ENCODE measurements around the gene MFAP2. TPM values are rescaled to one million over a fixed set of nuclear protein-coding genes. Genes with fewer than 3 reads are reported as not detected.

Gene MFAP2
- total RNA-seq, 1 experiment from 2014 or later, result 22.7 TPM

GRCh38 chr1:16968372-16968771 is 12.0 kb downstream of the MFAP2 start:
- Mint-ChIP-seq H3K27ac (ENCODE audit: unreplicated experiment) (no peak overlapping the region), H3K9me3 (ENCODE audit: unreplicated experiment) (no peaks in the 10 kb centered on the region), H3K27me3 (ENCODE audit: insufficient read depth, unreplicated experiment) (no peaks in the 10 kb centered on the region), H3K36me3 (ENCODE audit: insufficient read depth, unreplicated experiment) (no peaks in the 10 kb centered on the region), H3K4me1 (ENCODE audit: low read depth, unreplicated experiment) (no peaks in the 10 kb centered on the region), H3K4me3 (ENCODE audit: unreplicated experiment) (no peak overlapping the region)
- no peaks in the 10 kb centered on the region for H3K27me3 ChIP-seq (replicated peaks; ENCODE audit: control insufficient read depth, insufficient read depth, low read length)
- DNase-seq, result no peak
- POLR2A ChIA-PET, result no interaction called here
- CTCF ChIA-PET, result no interaction called here
- H3K4me3 ChIP-seq (ENCODE audit: low read depth, low read length), result no peak overlapping the region
- no peaks in the 10 kb centered on the region for H3K9me3 ChIP-seq
- no TSS peak for BruUV-seq (replicated peaks)
- H3K36me3 ChIP-seq (ENCODE audit: control insufficient read depth, insufficient read depth, low read length), result no peaks in the 10 kb centered on the region
- TF ChIP-seq CTCF (IDR thresholded peaks at IDR 0.05; ENCODE audit: insufficient read depth in 1 of 2, low read depth in 1 of 2, low read length in 1 of 2, severe bottlenecking in 1 of 2, unreplicated experiment in 1 of 2), result no peak
- no peaks in the 10 kb centered on the region for H3K4me1 ChIP-seq
- intact Hi-C loops (cut with micrococcal nuclease; ENCODE audit: unreplicated experiment), result no loop called here

- Histone ChIP-seq H3K27me3 (replicated peaks; ENCODE audit: control insufficient read depth, insufficient read depth, low read length) (no peaks in the 10 kb centered on the region), H3K36me3 (ENCODE audit: control insufficient read depth, insufficient read depth, low read length) (no peaks in the 10 kb centered on the region), H3K4me3 (ENCODE audit: low read depth, low read length) (no peak overlapping the region), H3K4me1 (no peaks in the 10 kb centered on the region), H3K9me3 (no peaks in the 10 kb centered on the region)
- ChIA-PET POLR2A (no interaction called here), CTCF (no interaction called here)
- Mint-ChIP-seq H3K27ac (ENCODE audit: unreplicated experiment) (no peak overlapping the region), H3K4me1 (ENCODE audit: low read depth, unreplicated experiment) (no peaks in the 10 kb centered on the region), H3K4me3 (ENCODE audit: unreplicated experiment) (no peak overlapping the region), H3K36me3 (ENCODE audit: insufficient read depth, unreplicated experiment) (no peaks in the 10 kb centered on the region), H3K9me3 (ENCODE audit: unreplicated experiment) (no peaks in the 10 kb centered on the region), H3K27me3 (ENCODE audit: insufficient read depth, unreplicated experiment) (no peaks in the 10 kb centered on the region)
- no TSS peak for BruUV-seq (replicated peaks)
- TF ChIP-seq CTCF (IDR thresholded peaks at IDR 0.05; ENCODE audit: insufficient read depth in 1 of 2, low read depth in 1 of 2, low read length in 1 of 2, severe bottlenecking in 1 of 2, unreplicated experiment in 1 of 2), result no peak
- no peak for DNase-seq
- intact Hi-C loops (cut with micrococcal nuclease; ENCODE audit: unreplicated experiment), result no loop called here
Observed at GRCh38 chr1:16967962-16968361, 12.5 kb downstream of the MFAP2 start.

GRCh38 chr1:16967095-16967575 is 13.3 kb downstream of the MFAP2 start:
- intact Hi-C loops (cut with micrococcal nuclease; ENCODE audit: unreplicated experiment), result no loop called here
- ChIA-PET POLR2A (no interaction called here), CTCF (interaction anchor here (0.6 kb wide), 1 partner anchor 15 kb away, joined by 4 read pairs; no protein-coding TSS in a partner anchor)
- H3K27ac Mint-ChIP-seq (ENCODE audit: unreplicated experiment), result no peak overlapping the region
- H3K27me3 Mint-ChIP-seq (ENCODE audit: insufficient read depth, unreplicated experiment), result no peaks in the 10 kb centered on the region
- Histone ChIP-seq H3K36me3 (ENCODE audit: control insufficient read depth, insufficient read depth, low read length) (no peaks in the 10 kb centered on the region), H3K9me3 (no peaks in the 10 kb centered on the region), H3K4me3 (ENCODE audit: low read depth, low read length) (no peak overlapping the region), H3K4me1 (no peaks in the 10 kb centered on the region), H3K27me3 (replicated peaks; ENCODE audit: control insufficient read depth, insufficient read depth, low read length) (no peaks in the 10 kb centered on the region)
- BruUV-seq (replicated peaks), result no TSS peak
- H3K4me1 Mint-ChIP-seq (ENCODE audit: low read depth, unreplicated experiment), result no peaks in the 10 kb centered on the region
- no peaks in the 10 kb centered on the region for H3K36me3 Mint-ChIP-seq (ENCODE audit: insufficient read depth, unreplicated experiment)
- DNase-seq, result no peak
- H3K9me3 Mint-ChIP-seq (ENCODE audit: unreplicated experiment), result no peaks in the 10 kb centered on the region
- TF ChIP-seq CTCF (IDR thresholded peaks at IDR 0.05; ENCODE audit: insufficient read depth in 1 of 2, low read depth in 1 of 2, low read length in 1 of 2, severe bottlenecking in 1 of 2, unreplicated experiment in 1 of 2), result no peak
- H3K4me3 Mint-ChIP-seq (ENCODE audit: unreplicated experiment), result no peak overlapping the region
